NCI-H524 (cell line): ENCODE results near the gene THAP9.
"Not testable (repeated sequence)": the region's sequence is repeated elsewhere in the genome, so short reads cannot be mapped to it uniquely, and the experiment has no call there.

Experiments
- DNase-seq, 2 experiments: peaks; one replicate each; lab custom pipeline; 2025; lab: John Stamatoyannopoulos, UW

Gene THAP9

GRCh38 chr4:82896755-82897154 is 3.8 kb upstream of the THAP9 start:
- no peak for DNase-seq

- DNase-seq = no peak
Measured at GRCh38 chr4:82898322-82899243, 2.0 kb upstream of the THAP9 start.

GRCh38 chr4:82899374-82900065 is 1.0 kb upstream of the THAP9 start:
- no peak for DNase-seq

DNA sequence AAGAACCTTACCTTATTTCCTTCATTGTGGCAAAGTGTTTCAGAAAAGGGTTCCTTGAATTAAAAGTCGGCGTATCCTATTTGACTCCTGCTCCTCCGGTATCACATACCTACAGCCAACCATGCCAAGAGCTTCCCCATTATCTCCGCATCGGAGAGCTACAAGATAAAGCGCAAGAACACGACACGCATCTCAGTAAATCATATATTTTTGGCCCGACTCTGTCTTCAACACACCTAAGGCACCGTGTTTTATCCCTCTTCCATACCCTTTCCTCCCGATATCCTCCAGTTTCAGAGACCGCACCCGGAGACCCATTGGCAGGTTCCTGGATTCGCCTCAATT is 497 bp upstream of the THAP9 start:
- DNase-seq = peak in 1 of 2 experiments; percentile 48

DNA sequence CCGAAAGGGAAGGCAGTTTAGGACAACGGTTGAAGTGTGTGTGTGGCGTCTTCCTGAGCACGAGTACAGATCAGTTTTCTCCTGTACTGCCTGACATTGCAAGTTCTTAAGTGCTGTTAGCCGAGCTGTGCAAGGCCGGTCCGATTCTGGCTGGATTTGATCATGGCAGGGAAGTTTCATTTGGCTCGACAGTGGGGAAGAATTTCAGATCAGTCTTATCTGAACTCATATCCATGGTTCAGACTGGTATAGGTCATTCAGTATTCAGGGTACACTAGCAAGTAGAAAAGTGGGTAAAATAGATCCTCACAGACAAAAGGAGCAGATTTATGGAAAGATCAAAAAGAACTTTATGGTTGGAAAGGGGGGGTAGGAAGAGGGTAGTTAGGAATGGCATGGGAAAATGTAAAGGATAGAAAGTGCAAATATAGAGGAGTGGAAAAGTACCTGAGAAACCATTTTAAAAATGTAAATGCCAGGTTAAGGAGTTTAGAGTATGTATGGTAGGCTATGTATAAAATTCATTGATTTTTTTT is 716 bp downstream of the THAP9 start:
- no peak for DNase-seq

DNA sequence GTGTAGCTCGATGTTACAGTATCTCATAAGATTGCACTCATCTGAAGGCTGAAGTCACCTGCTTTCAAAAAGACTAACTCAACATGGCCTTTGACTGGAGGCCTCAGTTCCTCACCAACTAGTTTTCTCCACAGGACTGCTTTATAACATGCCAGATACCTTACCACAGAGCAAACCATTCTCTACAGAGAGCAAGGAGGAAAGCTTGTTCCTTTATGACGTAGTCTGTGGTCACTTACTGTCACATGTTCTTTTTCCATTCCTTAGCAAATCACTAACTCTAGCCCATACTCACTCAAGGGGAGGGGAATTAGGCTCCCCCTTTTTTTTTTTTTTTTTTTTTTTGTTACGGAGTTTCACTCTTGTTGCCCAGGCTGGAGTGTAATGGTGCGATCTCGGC is 3.2 kb downstream of the THAP9 start:
- no peak for DNase-seq

DNA sequence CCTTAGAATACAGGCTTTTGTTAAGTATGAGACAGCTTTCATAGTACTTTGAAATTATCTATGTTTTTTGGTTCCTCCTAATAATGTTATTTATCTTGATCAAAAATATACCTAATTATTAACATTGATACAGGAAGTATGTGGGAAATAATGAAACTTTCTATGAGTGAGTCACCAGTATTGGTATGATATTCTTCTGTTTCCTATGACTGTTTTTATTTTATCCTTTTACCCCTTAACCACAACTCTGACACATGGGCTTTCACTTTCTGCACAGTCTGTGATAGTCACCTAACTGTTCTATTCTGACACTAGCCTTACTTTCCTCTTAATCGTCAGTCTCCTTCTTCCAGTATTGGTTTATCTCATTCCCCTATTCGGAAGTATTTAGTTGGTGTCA is 4.7 kb downstream of the THAP9 start:
- no peak for DNase-seq

DNA sequence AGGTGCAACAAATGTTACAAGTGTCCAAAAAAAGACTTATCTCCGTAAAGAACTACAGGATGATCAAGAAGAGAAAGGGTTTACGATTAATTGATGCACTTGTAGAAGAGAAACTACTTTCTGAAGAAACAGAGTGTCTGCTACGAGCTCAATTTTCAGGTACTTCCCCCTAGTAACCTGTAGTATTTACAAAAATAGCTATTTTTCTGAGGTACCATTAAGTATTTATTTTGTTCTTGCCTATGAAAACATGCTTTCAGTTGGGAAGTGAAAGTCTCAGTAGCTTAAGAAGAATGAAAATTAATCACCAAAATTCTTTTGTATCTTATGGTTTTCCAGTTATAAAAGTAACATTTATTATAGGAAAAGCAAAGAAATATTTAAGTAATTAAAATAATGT is 5.9 kb downstream of the THAP9 start:
- DNase-seq = no peak

DNA sequence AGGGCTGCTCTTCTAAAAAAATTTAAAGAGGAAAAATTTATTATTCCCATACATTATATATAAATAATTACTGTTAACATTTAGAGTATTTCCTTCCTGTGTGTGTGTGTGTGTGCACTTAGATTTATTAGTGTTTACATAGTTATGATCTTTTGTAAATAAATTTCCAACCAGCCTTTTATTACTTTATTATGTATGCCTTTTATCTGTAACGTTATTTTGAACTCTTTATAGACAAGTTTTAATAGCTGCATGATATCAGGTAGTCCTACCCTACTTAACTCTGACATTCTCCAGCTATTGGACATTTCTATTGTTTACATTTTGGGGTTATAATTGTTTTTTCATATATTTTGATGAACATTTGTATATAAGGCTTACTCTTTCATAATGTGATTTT is 8.8 kb downstream of the THAP9 start:
- no peak for DNase-seq

- no peak for DNase-seq
Measured at GRCh38 chr4:82913305-82913704, 12.8 kb downstream of the THAP9 start.

GRCh38 chr4:82913968-82914367 is 13.4 kb downstream of the THAP9 start:
- DNase-seq = not testable (repeated sequence)

DNA sequence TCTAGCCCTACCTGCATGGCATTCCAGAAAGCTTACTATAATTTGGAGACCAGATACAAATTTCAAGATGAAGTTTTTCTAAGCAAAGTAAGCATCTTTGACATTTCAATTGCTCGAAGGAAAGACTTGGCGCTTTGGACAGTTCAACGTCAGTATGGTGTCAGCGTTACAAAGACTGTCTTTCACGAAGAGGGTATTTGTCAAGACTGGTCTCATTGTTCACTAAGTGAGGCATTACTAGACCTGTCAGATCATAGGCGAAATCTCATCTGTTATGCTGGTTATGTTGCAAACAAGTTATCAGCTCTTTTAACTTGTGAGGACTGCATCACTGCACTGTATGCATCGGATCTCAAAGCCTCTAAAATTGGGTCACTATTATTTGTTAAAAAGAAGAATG is 17.6 kb downstream of the THAP9 start:
- DNase-seq = no peak

DNA sequence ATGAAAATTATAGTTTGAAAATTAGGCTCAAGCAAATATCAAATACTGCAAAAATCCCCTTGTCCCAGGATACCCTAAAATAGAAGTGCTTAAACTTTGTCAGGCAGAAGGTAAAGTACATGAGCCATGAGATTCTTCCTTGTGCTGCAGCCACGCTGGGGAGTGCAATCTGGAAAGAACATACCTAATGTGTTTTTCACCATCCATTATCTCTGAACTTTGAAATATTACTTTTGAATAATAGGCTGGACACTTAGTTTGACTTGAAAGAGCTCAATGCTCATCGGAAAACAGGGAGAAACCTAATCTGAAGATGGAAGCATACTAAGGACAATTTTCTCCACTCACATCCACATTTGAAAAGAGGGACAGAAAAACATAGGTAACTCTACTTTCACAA is 18.9 kb downstream of the THAP9 start:
- no peak for DNase-seq

DNA sequence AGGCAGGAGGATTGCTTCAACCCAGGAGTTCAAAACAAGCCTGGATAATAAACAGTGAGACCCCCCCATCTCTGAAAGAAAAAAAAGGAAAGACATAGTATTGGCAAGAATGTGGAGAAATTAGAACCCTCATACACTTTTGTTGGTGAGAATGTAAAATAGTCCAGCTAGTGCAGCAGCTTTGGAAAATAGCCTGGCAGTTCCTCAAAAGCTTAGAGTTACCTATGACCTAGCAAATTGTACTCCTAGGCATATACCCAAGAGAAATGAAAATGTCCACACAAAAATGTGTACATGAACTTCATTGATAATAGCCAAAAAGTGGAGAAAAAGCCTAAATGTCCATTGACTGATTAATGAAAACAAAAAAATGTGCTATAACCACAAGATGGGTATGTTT is 21.3 kb downstream of the THAP9 start:
- DNase-seq = no peak

DNA sequence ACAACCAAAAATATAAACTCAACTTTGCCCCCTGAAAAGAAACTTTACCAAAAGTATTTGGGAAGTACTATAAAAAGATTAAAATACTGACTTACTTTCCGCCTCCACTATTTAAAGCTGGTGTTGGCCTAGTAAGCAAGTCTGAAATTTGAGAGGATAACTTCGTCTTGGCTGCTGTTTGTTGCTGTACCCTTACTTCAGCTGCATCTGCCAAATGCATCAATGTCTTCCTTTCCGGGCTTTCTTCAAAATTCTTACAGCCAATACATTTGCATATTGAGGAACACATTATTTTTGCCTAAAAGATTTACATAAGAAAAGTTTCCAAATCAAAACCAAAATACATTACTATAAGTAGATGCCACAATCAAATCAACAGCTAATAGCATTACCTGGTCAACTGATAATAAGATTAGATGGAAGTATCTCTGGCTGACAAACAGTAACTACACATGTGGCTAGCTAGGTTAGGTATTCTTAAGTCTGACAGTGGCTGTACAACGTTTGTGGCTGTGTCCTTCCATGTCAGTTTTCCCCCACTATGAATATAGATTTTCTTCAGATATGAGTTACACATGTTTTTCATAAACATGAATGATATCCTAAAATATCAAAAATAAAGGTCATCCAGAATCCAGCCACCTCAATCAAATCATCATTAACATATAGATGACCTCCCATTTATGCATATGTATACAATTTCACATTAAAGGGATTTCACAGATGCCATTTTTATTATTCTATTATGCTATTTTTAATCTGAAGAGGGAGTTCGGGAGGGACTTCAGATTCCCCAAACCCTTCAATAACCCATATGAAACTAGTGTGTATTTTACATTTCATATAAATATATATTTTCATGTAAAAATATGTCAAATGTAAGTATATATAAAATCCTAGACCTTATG is 30.6 kb downstream of the THAP9 start:
- DNase-seq = no peak

- no peak for DNase-seq
Measured at GRCh38 chr4:82934441-82934840, 33.9 kb downstream of the THAP9 start.

DNA sequence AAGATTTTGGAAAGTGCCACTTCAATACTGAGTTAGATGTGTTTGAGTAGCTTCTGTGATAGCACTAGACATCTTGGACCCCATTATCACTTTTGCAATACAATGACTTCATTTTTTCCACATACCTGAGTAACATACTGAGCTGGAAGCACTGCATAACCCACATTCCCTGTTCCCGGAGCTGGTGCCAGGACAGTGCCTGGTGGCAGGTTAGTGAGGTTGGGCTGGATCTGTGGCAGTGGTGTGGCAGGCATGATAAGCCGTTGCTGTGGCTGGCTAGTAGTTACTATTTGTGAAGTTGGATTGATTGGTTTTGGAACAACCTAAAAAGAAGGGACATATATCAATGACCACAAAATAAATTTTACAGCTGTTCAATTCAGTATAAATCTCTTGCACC is 38.9 kb downstream of the THAP9 start:
- DNase-seq = no peak

DNA sequence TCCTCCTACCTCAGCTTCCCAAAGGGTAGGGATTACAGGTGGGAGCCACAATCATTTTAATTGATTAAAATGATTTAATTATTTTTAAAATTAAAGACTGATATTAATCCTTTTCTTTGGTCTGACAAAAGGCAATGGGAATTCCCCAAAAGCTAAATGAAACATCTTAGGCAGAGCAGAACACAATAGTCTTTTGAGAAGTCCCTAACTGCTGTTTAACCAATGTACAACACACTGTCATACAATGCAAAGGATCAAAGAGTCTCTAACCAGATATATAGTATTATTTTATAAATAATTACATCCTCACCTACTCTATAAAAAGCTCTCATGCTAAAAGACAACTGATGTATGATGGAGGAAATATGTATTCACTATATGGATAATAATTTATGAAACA is 47.0 kb downstream of the THAP9 start:
- DNase-seq = no peak

GRCh38 chr4:82948647-82949204 is 48.2 kb downstream of the THAP9 start:
- no peak for DNase-seq

GRCh38 chr4:82951196-82951595 is 50.7 kb downstream of the THAP9 start:
- no peak for DNase-seq

DNA sequence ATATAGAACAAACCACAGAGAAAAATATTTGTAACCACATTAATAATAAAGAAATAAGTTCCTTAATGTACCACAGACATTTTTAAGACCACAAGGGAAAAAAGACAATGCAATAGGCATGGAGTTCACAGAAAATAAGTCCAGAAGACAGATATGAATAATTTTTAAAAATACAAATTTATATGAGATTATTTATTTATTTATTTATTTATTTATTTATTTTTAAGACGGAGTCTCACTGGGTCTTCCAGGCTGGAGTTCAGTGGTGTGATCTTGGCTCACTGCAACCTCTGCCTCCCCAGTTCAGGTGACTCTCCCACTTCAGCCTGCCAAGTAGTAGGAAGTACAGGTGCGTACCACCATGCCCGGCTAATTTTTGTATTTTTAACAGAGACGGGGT is 53.7 kb downstream of the THAP9 start:
- DNase-seq = no peak

- no peak for DNase-seq
Measured at GRCh38 chr4:82957045-82957444, 56.5 kb downstream of the THAP9 start.
